Spinal cord (tissue), 10 donors: ENCODE measurements around the gene MGAT5B. TPM values are rescaled to one million over a fixed set of nuclear protein-coding genes. Genes with fewer than 3 reads are reported as not detected.
A peak's percentile ranks its signal among the peaks of the same experiment; 100 is the strongest.

Experiments
- DNase-seq, 6 donors: peaks; one replicate each; pipeline versions ENCODE4 v3.0.0 to v3.0.0-alpha.2; 2013 to 2015; ENCODE audit warnings: low spot score in 6 of 6, low read depth in 4 of 6
- H3K27ac ChIP-seq: one replicate; pipeline ENCODE4 v1.5.1; 2013; ENCODE audit warnings: low read depth, low read length, control low read depth
- H3K27me3 ChIP-seq: one replicate; pipeline ENCODE4 v1.6.1; 2013; ENCODE audit warnings: low read length; ENCODE audit not compliant: control insufficient read depth, insufficient read depth
- H3K36me3 ChIP-seq: one replicate; pipeline ENCODE4 v1.6.1; 2013; ENCODE audit warnings: low read length; ENCODE audit not compliant: control insufficient read depth, insufficient read depth
- H3K4me1 ChIP-seq: one replicate; pipeline ENCODE4 v1.6.1; 2013; ENCODE audit warnings: low read length; ENCODE audit not compliant: control insufficient read depth, insufficient read depth
- H3K4me3 ChIP-seq: one replicate; pipeline ENCODE4 v1.5.1; 2013; ENCODE audit warnings: low read depth, low read length, control low read depth
- H3K9me3 ChIP-seq: one replicate; pipeline ENCODE4 v1.6.1; 2013; ENCODE audit warnings: low read length; ENCODE audit not compliant: control insufficient read depth, insufficient read depth
- WGBS: methylation state at CpG from one replicate; pipeline ENCODE4 v1.1.5; 2013; ENCODE audit warnings: missing lambda C conversion rate; ENCODE audit not compliant: insufficient coverage; 5-methylcytosine and 5-hydroxymethylcytosine counted together
- polyA plus RNA-seq, 2 donors: library from polyadenylated mRNA; unstranded; fragments of 120-200 nt; gene quantifications; one replicate each; pipeline ENCODE4 v1.2.1, GENCODE V29; 2013; ENCODE audit not compliant: insufficient read length in 2 of 2
- total RNA-seq, 2 donors: library from RNA; depleted of rRNA in 1 of 2; stranded (reverse); fragments of 120-200 nt in 1 of 2; fragments of >200 nt in 1 of 2; gene quantifications; one replicate each; pipeline versions ENCODE4 v1.2.3 to v1.2.4, GENCODE V29; 2013 to 2014
- donor health status: healthy.

Gene MGAT5B
- total and polyA plus RNA-seq, 4 donors: 6.9 to 80.5 (median 41.6) TPM

DNA sequence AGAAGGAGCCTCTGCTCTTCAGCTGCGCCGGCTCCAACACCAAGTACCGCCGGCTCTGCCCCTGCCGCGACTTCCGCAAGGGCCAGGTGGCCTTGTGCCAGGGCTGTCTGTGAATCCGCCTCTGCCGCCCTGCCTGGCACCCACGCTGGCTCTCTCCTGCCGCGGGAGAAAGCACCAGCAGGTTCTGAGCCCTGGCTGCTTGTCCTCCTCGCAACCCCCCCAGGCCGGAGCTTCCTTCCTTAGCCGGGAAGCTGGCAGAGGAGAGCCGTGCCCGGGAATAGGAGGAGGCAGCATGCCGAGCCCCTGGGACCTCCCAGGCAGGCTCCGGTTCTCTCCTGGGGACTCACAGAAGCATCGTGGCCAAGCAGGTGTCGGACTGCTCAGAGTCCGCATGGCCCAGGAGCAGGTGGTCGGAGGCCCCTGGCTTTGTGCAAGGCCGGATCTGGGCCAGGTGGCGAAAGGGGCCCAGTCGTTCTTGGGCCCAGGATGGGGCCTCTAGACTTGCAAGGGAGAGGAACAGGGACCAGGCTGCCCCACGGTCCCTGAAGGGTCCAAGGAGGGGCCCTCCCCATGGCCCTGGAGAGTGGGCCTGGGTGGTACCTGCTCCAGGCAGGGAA, 80.6 kb downstream of the MGAT5B start:
- Histone ChIP-seq H3K4me3 (no peak overlapping the region), H3K36me3 (peaks cover 62% of the 10 kb centered on the region), H3K4me1 (peaks cover 4% of the 10 kb centered on the region), H3K27me3 (no peaks in the 10 kb centered on the region), H3K9me3 (no peaks in the 10 kb centered on the region), H3K27ac (no peak overlapping the region)
- no peak for DNase-seq
- WGBS: 76% methylated on average over 27 of the region's 27 CpGs

- H3K27me3 ChIP-seq: no peaks in the 10 kb centered on the region
- no peak overlapping the region for H3K4me3 ChIP-seq
- H3K9me3 ChIP-seq: no peaks in the 10 kb centered on the region
- H3K27ac ChIP-seq: no peak overlapping the region
- peaks cover 6% of the 10 kb centered on the region for H3K4me1 ChIP-seq
- no peak for DNase-seq
- peaks cover 49% of the 10 kb centered on the region for H3K36me3 ChIP-seq
- WGBS: 84% methylated on average over 13 of the region's 18 CpGs
Measured at GRCh38 chr17:76949913-76950695, 81.9 kb downstream of the MGAT5B start.

GRCh38 chr17:76951375-76951905, 83.2 kb downstream of the MGAT5B start:
- no peak for DNase-seq
- 81% methylated on average over 7 of the region's 8 CpGs for WGBS
- no peaks in the 10 kb centered on the region for H3K9me3 ChIP-seq
- no peaks in the 10 kb centered on the region for H3K27me3 ChIP-seq
- peaks cover 43% of the 10 kb centered on the region for H3K36me3 ChIP-seq
- peaks cover 6% of the 10 kb centered on the region for H3K4me1 ChIP-seq
- no peak overlapping the region for H3K27ac ChIP-seq
- H3K4me3 ChIP-seq: no peak overlapping the region

- Histone ChIP-seq H3K4me3 (no peak overlapping the region), H3K36me3 (peaks cover 34% of the 10 kb centered on the region), H3K9me3 (no peaks in the 10 kb centered on the region), H3K4me1 (peaks cover 13% of the 10 kb centered on the region), H3K27me3 (no peaks in the 10 kb centered on the region), H3K27ac (no peak overlapping the region)
- DNase-seq: no peak
- 86% methylated on average over 1 of the region's 5 CpGs for WGBS
Measured at GRCh38 chr17:76952402-76952801, 84.2 kb downstream of the MGAT5B start.

DNA sequence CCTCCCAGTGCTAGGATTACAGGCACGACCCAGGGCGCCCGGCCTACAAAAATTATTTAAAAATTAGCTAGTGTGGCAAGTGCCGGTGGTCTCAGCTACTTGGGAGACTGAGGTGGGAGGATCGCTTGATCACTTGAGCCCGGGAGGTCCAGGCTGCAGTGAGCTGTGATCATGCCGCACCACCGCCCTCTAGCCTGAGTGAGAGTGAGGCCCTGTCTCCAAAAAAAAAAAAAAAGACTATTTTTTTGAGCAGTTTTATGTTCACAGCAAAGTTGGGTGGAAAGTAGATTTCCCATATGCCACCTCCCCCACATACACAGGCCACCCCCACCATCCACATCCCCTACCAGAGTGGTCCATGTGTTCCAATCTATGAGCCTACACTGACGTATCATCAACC, 84.9 kb downstream of the MGAT5B start:
- Histone ChIP-seq H3K36me3 (peaks cover 27% of the 10 kb centered on the region), H3K4me3 (no peak overlapping the region), H3K9me3 (no peaks in the 10 kb centered on the region), H3K27me3 (no peaks in the 10 kb centered on the region), H3K4me1 (peaks cover 19% of the 10 kb centered on the region), H3K27ac (no peak overlapping the region)
- no peak for DNase-seq
- WGBS: 91% methylated on average over 6 of the region's 9 CpGs

GRCh38 chr17:76953946-76954345, 85.7 kb downstream of the MGAT5B start:
- peaks cover 18% of the 10 kb centered on the region for H3K36me3 ChIP-seq
- no peak overlapping the region for H3K27ac ChIP-seq
- 42% methylated on average over 2 of the region's 2 CpGs for WGBS
- no peaks in the 10 kb centered on the region for H3K9me3 ChIP-seq
- H3K4me3 ChIP-seq: no peak overlapping the region
- no peaks in the 10 kb centered on the region for H3K27me3 ChIP-seq
- DNase-seq: peak in 2 of 6 donors; percentile 57 to 65
- peaks cover 28% of the 10 kb centered on the region for H3K4me1 ChIP-seq

DNA sequence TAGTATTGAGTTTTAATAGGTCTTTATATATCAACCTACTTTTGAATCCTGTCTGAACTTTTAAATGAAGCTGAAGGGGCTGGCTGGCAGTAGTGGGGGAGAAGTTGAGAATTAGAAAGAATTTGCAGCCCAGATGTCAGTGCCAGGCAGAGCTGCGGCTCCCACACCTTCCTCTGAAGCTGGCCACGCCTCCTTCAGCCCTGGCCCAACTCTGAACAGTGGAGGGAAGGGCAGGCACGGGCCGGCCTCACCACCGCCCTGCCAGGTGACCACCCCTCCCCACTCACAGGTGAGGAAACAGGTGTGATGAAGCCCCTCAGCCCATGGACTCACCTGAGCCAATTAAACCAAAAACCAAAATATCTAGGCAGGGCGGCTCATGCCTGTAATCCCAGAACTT, 87.0 kb downstream of the MGAT5B start:
- H3K9me3 ChIP-seq: no peaks in the 10 kb centered on the region
- no peak overlapping the region for H3K27ac ChIP-seq
- DNase-seq: no peak

GRCh38 chr17:76956846-76957540, 88.8 kb downstream of the MGAT5B start:
- no peak overlapping the region for H3K4me3 ChIP-seq
- no peaks in the 10 kb centered on the region for H3K27me3 ChIP-seq
- DNase-seq: no peak
- H3K27ac ChIP-seq: no peak overlapping the region
- 86% methylated on average over 15 of the region's 17 CpGs for WGBS
- H3K36me3 ChIP-seq: no peaks in the 10 kb centered on the region
- H3K4me1 ChIP-seq: peaks cover 28% of the 10 kb centered on the region
- H3K9me3 ChIP-seq: no peaks in the 10 kb centered on the region

More for the DNA sequence above, 87.0 kb downstream of the MGAT5B start:
- 89% methylated on average over 4 of the region's 6 CpGs for WGBS
- Histone ChIP-seq H3K4me3 (no peak overlapping the region), H3K27me3 (no peaks in the 10 kb centered on the region), H3K4me1 (peaks cover 28% of the 10 kb centered on the region), H3K36me3 (peaks cover 8% of the 10 kb centered on the region)

- H3K4me1 ChIP-seq: peaks cover 28% of the 10 kb centered on the region
- no peaks in the 10 kb centered on the region for H3K36me3 ChIP-seq
- no peaks in the 10 kb centered on the region for H3K27me3 ChIP-seq
- WGBS: 24% methylated on average over 24 of the region's 28 CpGs
- no peak overlapping the region for H3K4me3 ChIP-seq
- peak in 2 of 6 donors; percentile 55 to 80 for DNase-seq
- H3K27ac ChIP-seq: no peak overlapping the region
- no peaks in the 10 kb centered on the region for H3K9me3 ChIP-seq
Measured at GRCh38 chr17:76957678-76958464, 89.7 kb downstream of the MGAT5B start.
